ENCODE measurements around the gene ACER3. TPM values are rescaled to one million over a fixed set of nuclear protein-coding genes. Genes with fewer than 3 reads are reported as not detected.

ACER3 gene
- total RNA-seq, 4 donors from 2014 or later: 9.3 to 25.7 (median 14.2) TPM

DNA sequence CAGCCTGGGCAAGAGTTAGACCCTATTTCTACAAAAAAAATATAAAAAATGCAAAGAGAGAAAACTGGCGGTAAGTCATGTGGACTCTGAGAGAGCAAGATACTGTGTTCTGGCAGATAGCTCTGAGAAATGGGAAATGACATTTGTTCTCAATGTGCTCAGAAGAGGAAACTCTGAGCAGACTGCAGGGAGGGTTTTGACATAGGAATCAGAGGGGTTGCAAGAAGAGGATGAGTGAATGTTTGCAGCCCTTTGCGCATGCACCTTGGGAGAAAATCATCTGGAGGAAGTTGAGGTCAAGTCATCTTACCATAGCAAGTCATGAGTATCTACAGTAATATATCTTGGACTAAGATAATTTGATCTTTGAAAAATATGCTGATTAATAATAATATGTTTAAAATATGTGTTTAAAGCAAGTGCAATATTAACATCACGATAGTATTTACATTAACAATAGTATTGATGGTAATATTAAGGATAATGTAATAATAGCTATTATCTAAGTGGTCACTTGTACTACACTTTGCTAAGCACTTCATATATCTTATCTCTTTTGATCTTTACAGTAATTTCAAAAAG is 2.6 kb downstream of the ACER3 start:
- WGBS, 2 donors (ENCODE audit: low coverage in 1 of 2): 80 to 85% methylated on average over 3 of the region's 3 CpGs
- no peak for TF ChIP-seq POLR2A (IDR thresholded peaks at IDR 0.05)
- no peak for TF ChIP-seq POLR2AphosphoS5 (IDR thresholded peaks at IDR 0.05)
- no peak for TF ChIP-seq EP300 (IDR thresholded peaks at IDR 0.05)
- TF ChIP-seq, protein P1, sequence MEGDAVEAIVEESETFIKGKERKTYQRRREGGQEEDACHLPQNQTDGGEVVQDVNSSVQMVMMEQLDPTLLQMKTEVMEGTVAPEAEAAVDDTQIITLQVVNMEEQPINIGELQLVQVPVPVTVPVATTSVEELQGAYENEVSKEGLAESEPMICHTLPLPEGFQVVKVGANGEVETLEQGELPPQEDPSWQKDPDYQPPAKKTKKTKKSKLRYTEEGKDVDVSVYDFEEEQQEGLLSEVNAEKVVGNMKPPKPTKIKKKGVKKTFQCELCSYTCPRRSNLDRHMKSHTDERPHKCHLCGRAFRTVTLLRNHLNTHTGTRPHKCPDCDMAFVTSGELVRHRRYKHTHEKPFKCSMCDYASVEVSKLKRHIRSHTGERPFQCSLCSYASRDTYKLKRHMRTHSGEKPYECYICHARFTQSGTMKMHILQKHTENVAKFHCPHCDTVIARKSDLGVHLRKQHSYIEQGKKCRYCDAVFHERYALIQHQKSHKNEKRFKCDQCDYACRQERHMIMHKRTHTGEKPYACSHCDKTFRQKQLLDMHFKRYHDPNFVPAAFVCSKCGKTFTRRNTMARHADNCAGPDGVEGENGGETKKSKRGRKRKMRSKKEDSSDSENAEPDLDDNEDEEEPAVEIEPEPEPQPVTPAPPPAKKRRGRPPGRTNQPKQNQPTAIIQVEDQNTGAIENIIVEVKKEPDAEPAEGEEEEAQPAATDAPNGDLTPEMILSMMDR (IDR thresholded peaks at IDR 0.05): no peak
- no peaks in the 10 kb centered on the region for H3K36me3 ChIP-seq
- H3K27me3 ChIP-seq: no peaks in the 10 kb centered on the region
- H3K4me3 ChIP-seq: no peak overlapping the region
- no peak for ATAC-seq
- H3K4me1 ChIP-seq: peaks cover 0 to 26% (median 2%) of the 10 kb centered on the region in 3 donors
- no peak overlapping the region for H3K27ac ChIP-seq
- H3K9me3 ChIP-seq: no peaks in the 10 kb centered on the region

DNA sequence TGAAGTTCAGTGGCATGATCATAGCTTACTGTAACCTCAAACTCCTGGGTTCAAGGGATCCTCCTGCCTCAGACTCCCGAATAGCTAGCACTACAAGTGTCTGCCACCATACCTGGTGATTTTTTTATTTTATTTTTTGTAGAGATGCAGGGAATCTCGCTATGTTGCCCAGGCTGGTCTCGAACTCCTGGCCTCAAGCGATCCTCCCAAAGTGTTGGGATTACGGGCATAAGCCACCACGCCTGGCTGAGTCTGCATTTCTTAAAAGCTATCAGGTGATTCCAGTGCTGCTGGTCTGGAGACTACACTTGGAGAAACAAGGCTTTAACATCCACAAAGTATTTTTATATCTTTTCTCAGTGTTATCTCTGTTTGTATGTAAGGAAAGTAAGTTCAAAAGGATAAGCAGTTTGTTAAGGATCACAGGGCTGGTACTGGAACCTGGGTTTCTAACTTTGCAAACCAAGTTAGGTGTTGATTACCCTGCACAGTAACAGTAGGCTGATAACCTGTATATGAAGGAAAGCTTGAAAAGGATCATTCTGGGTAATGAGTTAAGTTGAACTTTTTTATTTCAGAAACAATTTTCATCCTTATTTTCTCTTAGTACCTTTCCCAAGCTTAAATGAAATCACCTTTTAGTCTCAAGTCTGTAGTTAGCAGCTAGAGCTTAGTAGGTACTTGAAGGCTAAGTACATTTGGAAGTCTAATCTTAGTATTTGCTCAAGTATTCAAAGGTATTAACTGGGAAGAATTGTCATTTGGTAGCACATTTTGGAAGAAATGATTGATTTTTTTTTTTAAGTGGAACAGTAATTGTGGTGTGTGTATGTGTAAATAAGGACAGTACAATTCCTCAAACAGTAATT is 12.5 kb downstream of the ACER3 start:
- Histone ChIP-seq H3K9me3 (no peaks in the 10 kb centered on the region), H3K27me3 (no peaks in the 10 kb centered on the region), H3K4me3 (no peak overlapping the region), H3K27ac (no peak overlapping the region), H3K36me3 (peaks cover 0 to 13% of the 10 kb centered on the region in 2 donors), H3K4me1 (no peaks in the 10 kb centered on the region)
- ATAC-seq: no peak
- 95 to 97% methylated on average over 4 to 5 of the region's 6 CpGs for WGBS, 2 donors (ENCODE audit: low coverage in 1 of 2)
- TF ChIP-seq POLR2A (IDR thresholded peaks at IDR 0.05): no peak
- TF ChIP-seq POLR2AphosphoS5 (IDR thresholded peaks at IDR 0.05): no peak
- TF ChIP-seq, protein P1 (IDR thresholded peaks at IDR 0.05): no peak
- TF ChIP-seq EP300 (IDR thresholded peaks at IDR 0.05): no peak

DNA sequence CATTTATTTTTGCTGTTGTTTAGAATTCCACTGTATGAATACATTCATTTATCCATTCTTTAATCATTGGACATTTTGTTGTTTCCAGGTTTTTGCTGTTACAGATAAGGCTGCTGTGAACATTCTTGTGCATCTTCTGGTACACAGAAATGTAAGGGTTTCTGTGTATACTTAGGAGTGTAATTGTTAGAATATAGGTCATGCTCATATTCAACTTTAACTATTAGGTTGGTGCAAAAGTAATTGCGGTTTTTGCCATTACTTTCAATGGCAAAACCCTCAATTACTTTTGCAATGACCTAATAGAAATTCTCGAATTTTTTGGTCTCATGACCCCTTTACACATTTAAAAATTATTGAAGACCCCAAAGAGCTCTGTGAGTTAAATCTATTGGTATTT is 17.3 kb downstream of the ACER3 start:
- H3K36me3 ChIP-seq: no peaks in the 10 kb centered on the region
- H3K4me3 ChIP-seq: no peak overlapping the region
- H3K27me3 ChIP-seq: no peaks in the 10 kb centered on the region
- no peaks in the 10 kb centered on the region for H3K9me3 ChIP-seq
- 84 to 90% methylated on average over 2 of the region's 2 CpGs for WGBS, 2 donors (ENCODE audit: low coverage in 1 of 2)
- H3K4me1 ChIP-seq: no peaks in the 10 kb centered on the region
- no peak for ATAC-seq
- H3K27ac ChIP-seq: no peak overlapping the region
- TF ChIP-seq POLR2A (IDR thresholded peaks at IDR 0.05) (no peak), EP300 (IDR thresholded peaks at IDR 0.05) (no peak), POLR2AphosphoS5 (IDR thresholded peaks at IDR 0.05) (no peak)
- TF ChIP-seq, protein P1 (IDR thresholded peaks at IDR 0.05): no peak

DNA sequence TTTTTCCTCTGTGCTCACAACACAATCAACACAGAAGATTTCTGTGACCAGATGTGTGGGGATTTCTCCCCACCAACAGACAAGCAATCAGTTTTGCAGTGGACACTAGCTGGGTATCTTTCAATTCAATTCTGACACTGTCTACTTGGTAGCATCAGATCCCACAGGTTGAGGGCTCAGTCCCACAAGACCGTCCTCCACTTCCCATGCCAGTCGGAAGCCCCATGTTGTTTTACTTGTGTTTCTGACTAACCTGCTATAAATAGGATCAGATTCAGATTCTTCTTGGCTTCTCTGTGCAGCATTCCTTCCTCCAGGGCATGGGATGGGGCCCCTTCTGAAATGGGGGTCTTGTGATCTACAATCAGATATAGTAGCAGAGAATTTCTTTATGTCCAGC is 19.6 kb downstream of the ACER3 start:
- no peaks in the 10 kb centered on the region for H3K9me3 ChIP-seq
- ATAC-seq: no peak
- no peak overlapping the region for H3K4me3 ChIP-seq
- H3K4me1 ChIP-seq: peaks cover 0 to 5% (median 0%) of the 10 kb centered on the region in 3 donors
- WGBS, 2 donors (ENCODE audit: low coverage in 1 of 2): 69 to 100% methylated on average over 2 of the region's 2 CpGs
- no peaks in the 10 kb centered on the region for H3K36me3 ChIP-seq
- TF ChIP-seq POLR2A (IDR thresholded peaks at IDR 0.05) (no peak), EP300 (IDR thresholded peaks at IDR 0.05) (no peak), POLR2AphosphoS5 (IDR thresholded peaks at IDR 0.05) (no peak)
- TF ChIP-seq, protein P1 (IDR thresholded peaks at IDR 0.05): no peak
- no peaks in the 10 kb centered on the region for H3K27me3 ChIP-seq
- no peak overlapping the region for H3K27ac ChIP-seq

All from gastroesophageal sphincter (tissue), 4 donors.